HG03457 (cell line): Measurements from ENCODE around the gene MDP1.
"Not testable (repeated sequence)": the region's sequence is repeated elsewhere in the genome, so short reads cannot be mapped to it uniquely, and the experiment has no call there.

Experiments used
- ATAC-seq: cut with Tn5 transposase; IDR thresholded peaks from one replicate; pipeline ENCODE4 v1.9.1; 2021; ENCODE audit warnings: moderate number of reproducible peaks; ENCODE audit not compliant: unreplicated experiment

Gene MDP1

DNA sequence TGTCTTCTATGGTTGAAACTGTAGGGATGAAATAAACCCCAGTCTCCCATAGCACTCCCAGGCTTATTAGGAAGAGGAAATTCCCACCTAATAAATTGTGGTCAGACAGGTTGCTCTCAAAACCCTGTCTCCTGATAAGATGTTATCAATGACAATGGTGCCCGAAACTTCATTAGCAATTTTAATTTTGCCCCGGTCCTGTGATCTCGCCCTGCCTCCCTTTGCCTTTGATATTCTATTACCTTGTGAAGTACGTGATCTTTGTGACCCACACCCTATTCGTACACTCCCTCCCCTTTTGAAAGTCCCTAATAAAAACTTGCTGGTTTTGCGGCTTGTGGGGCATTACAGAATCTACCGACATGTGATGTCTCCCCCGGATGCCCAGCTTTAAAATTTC, 13.3 kb downstream of the MDP1 start:
- not testable (repeated sequence) for ATAC-seq

GRCh38 chr14:24198814-24199524, 16.9 kb downstream of the MDP1 start:
- ATAC-seq, result no peak

GRCh38 chr14:24197056-24197450, 18.8 kb downstream of the MDP1 start:
- ATAC-seq, result no peak

GRCh38 chr14:24196071-24197055, 19.5 kb downstream of the MDP1 start:
- ATAC-seq, result no peak

DNA sequence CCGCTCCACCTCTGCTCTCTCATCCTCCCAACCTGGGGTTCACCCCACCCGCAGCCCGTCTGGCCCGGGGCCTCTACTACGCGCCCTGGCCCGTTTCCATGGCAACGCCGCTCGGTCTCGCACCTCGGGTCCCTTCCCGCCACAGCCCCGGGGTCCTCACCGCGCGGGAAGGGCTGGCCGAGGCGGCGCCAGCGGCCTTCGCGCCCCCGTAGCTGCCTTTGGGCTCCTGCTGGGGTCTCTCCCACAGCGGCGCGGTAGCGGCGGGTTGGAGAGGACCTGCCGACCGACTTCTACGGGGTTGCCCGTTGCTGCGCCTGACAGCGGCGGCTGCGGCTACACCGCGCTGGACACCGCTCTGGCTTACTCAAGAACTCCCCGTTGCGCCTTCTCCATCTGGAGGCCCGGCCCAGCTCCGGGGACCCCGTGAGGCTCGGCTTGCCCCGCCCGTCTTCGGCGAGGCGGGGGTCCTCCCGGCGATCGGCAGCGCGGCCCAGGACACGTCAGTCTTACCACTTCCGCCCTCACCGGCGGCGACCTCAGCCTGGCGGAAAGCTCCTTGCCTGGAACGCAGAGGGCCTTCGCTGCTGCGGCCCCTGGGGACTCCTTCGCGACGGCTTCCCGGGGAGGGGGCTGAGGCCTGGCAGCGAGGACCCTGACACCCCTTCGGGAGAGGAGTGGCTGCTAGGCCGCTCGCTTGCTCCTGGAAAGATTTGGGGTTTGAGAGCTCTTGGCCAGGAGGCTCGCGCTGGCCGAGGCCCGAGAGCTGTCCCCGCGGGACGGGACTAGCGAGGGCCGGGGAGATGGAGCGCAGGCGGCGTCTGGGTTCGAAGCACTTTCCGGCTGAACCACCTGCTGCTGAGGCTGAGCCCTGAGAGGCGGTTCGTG, 20.4 kb downstream of the MDP1 start, which contains the start of gene TM9SF1:
TSS of gene TM9SF1 (minus strand) at position 256 of the 885 bp plus-strand sequence. CDS start 422 bp downstream, outside the sequence.
- ATAC-seq, result peak; percentile 57

DNA sequence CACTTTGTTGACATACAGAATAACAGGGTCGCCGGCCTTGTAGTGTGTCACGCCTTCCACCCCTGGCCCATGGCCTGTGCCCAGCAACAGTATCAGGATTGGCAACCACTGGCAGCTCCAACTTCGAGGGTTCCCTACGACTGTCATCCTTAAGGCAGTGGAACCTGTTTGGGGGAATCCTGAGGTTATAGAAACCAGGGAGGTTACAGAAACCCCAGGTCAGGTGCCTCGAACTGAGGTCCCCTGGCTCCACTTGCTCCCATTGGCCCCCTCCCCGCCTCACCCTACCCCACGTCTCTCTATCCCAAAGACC, 21.0 kb downstream of the MDP1 start:
- no peak for ATAC-seq

DNA sequence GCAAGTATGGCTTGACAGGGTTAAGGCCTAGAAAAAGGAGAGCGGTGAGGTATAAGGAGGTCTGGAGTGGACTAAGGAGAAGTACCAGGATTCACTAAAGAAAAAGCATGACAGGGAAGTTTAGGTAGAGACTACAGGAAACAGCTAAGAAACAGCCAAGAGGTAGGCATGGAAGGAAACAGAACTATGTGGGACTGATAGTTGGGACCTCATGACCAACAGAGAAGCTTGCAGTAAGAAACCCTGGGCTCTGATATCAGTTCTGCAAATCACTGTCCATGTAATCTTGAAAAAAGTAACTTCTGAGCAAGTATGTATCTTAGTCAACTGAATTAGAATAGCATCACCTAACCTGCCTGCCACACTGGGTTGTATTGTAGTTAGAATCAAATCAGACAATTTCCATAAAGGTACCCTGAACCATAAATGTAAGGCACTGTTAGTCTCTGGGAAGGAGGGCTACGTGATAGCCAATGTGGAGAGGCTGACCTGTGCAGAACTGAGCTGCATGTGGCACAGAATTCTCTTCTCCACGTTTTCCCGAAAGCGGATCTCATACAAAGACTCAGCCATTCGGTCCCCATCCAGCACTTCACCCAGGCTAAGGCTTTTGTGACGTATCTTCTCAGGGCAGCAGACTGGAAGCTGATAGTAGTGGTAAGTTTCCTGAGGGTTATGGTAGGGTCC, 21.5 kb downstream of the MDP1 start:
- ATAC-seq, result no peak

DNA sequence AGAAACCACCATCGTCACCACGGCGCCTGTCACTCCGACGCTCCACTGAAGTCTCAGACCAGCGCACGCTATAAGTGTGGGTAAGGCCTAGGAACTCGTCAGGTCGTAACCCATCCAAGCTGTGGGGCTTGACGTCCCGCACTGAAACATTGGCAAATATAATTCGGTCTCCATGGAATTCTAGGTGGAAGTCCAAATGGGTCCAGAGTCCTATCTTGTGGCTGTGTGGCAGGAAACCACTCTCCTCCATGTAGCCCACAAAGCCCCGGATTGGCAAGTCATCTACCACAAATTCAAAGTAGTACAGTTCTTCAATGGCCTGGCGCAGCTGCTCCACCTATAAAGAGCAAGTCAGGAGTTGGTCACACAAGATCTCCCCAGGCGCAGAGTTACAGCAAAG, 22.9 kb downstream of the MDP1 start:
- ATAC-seq, result no peak

DNA sequence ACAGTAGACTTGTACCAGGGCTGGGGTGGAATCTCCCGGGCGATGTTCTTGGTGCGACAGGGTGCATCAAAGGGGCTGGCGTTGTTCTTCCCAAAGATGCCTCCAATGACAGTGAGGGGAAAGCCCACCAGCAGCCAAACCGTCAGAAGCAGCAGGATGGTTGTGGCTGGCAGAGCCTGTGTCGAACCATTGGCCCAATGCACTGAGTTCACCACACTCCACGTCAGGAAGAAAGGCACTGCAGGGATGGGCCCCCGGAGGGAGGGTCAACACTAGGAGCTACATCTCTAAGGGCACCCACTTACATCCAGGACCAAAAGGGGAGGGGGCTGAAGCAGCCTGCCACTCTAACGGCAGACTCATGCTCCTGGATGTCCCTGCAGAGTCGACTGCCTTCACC, 25.4 kb downstream of the MDP1 start:
- no peak for ATAC-seq

GRCh38 chr14:24189460-24189859, 26.4 kb downstream of the MDP1 start:
- ATAC-seq, result no peak

DNA sequence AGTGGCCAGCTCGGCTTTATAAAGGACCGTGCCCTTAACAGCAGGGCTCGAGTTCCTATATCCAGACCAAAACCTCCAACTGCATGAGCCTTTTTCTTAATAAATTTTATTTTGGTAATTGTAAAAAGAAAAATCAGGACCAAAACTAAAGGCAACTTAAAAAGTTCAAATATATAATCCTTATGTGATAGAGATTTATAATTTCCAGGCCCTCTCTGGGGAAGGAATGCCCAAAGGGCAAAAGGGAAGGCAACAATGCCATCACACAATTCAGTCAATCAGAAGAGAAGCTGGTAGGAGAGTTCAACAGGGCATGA, 26.8 kb downstream of the MDP1 start:
- ATAC-seq, result no peak

DNA sequence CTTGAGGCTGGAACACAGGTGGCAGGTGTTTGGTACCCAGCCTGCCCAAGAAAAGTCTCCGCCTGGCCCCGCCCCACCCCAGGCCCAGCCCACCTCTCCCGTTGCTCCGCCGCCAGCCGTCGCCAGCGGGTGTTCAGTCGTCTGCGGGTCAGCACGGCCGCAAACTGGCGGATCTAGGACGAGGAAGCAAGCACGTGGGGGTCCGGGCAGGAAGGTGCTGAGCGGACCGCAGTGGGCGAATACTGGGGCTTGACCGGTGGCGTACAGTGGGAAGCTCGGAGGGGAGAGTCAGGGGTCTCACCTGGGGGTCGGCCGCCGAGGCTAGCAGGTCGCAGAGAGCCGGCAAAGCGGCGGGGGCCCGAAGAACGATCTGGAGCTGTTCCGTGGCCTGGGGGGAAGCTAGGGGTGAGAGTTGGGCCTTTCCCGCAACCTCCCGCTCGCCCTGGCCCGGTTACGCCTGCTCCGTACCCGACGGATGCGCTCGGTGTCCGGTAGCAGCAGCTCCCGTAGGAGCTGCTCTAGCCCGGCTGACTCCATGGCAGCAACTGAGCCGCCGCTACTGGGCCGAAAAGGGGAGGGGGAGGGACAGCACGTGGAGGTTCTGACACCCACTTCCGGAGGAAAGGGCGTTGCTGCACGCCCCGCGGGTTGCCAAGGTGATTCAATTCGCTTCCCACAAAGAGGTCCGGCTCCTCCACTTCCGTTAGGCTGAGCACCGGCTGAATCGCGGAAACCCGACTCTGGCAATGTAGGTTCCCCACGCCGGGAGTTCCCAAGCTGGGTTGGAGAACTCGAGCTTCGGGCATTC, 27.4 kb downstream of the MDP1 start, which contains the start of gene IPO4:
TSS of gene IPO4 (minus strand) at position 566 of the 808 bp plus-strand sequence. CDS start at position 537, 29 bp downstream.
- ATAC-seq, result peak; percentile 68

- no peak for ATAC-seq
Observed at GRCh38 chr14:24187539-24187915, 28.3 kb downstream of the MDP1 start.

DNA sequence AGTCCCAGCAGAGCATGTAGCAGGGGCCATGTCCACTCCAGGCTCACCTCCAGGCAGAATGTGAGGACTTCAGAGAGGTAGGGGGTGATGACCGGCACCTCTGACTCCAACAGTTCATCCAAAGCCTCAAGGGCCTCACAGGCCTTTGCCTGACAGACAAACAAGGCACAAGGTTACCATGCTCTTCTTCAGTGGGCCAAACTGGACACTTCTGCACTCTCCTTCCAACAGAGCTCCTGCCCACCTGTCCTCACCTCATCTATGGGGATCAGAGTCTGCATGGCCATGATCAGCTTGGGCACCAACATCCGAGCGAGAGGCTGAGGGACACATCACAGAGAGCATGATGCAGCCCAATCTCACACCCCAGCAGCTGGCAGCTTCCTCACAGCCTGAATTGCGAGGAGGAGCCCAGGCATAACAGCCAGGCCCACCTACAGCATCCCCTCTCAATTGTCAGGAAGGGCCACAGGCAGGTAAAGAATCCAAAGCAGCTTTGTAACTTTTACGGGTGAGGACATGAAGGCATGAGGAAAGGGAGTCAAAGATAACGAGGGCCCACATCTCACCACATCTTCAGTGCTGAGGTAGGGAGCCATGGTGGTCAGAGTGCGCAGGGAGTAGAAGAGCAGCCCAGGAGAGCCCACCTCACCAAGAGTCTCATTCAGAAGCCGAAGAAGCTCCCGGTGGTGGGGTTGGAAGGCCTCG, 28.9 kb downstream of the MDP1 start:
- no peak for ATAC-seq

- ATAC-seq, result no peak
Observed at GRCh38 chr14:24185741-24186140, 30.1 kb downstream of the MDP1 start.

DNA sequence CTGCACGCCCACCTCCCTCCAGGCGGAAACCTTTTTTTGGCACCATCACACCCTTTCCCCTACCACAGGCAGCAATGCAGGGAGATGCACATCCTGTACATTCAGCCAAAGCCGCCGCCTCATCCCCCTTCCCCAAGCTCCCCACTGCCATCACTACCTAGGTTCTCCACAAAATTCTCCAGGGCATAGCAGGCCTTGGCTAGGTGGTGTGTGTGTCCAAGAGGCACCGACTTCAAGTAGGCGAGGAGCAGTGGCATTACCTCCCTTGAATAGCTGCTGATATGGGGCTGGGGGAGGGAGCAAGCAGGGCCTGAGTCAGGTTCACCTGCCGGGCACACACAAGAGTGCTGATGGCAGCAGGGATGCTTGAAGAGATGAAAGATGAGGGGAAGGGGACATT, 30.8 kb downstream of the MDP1 start:
- no peak for ATAC-seq

- no peak for ATAC-seq
Observed at GRCh38 chr14:24184104-24184970, 31.5 kb downstream of the MDP1 start.

- ATAC-seq, result no peak
Observed at GRCh38 chr14:24183014-24183481, 32.8 kb downstream of the MDP1 start.
